Activated naive CD8-positive, alpha-beta T cell treated with anti-CD3 and anti-CD28 coated beads, Interleukin-2, amount 50 U/mL, for 24 hours (primary cell): Measurements from ENCODE around the gene GRB7.
"Not testable (repeated sequence)": the region's sequence is repeated elsewhere in the genome, so short reads cannot be mapped to it uniquely, and the experiment has no call there.

ENCODE experiments used
- ATAC-seq: fragments of 150-1000 bp; cut with Tn5 transposase; one replicate; pipeline ENCODE4 v1.10.0; 2021
- DNase-seq: peaks from one replicate; pipeline ENCODE4 v3.0.0; 2021
- H3K27ac Mint-ChIP-seq: one replicate; pipeline ENCODE4 v1.8.0; 2021; ENCODE audit warnings: mild to moderate bottlenecking, mixed read lengths
- H3K27me3 Mint-ChIP-seq: one replicate; pipeline ENCODE4 v1.8.0; 2021; ENCODE audit warnings: mixed read lengths
- H3K36me3 Mint-ChIP-seq: one replicate; pipeline ENCODE4 v1.8.0; 2021; ENCODE audit warnings: low read depth, mixed read lengths
- H3K4me1 Mint-ChIP-seq: one replicate; pipeline ENCODE4 v1.8.0; 2021; ENCODE audit warnings: mixed read lengths
- H3K4me3 Mint-ChIP-seq: one replicate; pipeline ENCODE4 v1.8.0; 2021; ENCODE audit warnings: mild to moderate bottlenecking, moderate library complexity, mixed read lengths
- H3K9me3 Mint-ChIP-seq: one replicate; pipeline ENCODE4 v1.8.0; 2021; ENCODE audit warnings: mixed read lengths

GRB7 gene

DNA sequence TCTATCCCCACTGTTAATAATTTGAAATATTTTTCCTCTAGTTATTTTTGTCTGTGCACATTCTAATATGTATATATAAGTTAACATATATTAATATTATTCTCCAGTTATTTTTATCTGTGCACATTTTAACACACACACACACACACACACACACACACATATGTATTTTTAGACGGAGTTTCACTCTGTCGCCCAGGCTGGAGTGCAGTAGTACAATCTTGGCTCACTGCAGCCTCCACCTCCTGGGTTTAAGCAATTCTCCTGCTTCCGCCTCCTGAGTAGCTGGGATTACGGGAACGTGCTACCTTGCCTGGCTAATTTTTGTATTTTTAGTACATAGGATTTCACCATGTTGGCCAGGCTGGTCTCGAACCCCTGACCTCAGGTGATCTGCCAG, 20.1 kb upstream of the GRB7 start:
- ATAC-seq (no peak), DNase-seq (no peak)
- H3K4me1 Mint-ChIP-seq, result no peaks in the 10 kb centered on the region
- H3K36me3 Mint-ChIP-seq, result no peaks in the 10 kb centered on the region
- H3K27ac Mint-ChIP-seq, result no peak overlapping the region
- H3K4me3 Mint-ChIP-seq, result no peak overlapping the region
- H3K27me3 Mint-ChIP-seq, result no peaks in the 10 kb centered on the region
- H3K9me3 Mint-ChIP-seq, result no peaks in the 10 kb centered on the region

DNA sequence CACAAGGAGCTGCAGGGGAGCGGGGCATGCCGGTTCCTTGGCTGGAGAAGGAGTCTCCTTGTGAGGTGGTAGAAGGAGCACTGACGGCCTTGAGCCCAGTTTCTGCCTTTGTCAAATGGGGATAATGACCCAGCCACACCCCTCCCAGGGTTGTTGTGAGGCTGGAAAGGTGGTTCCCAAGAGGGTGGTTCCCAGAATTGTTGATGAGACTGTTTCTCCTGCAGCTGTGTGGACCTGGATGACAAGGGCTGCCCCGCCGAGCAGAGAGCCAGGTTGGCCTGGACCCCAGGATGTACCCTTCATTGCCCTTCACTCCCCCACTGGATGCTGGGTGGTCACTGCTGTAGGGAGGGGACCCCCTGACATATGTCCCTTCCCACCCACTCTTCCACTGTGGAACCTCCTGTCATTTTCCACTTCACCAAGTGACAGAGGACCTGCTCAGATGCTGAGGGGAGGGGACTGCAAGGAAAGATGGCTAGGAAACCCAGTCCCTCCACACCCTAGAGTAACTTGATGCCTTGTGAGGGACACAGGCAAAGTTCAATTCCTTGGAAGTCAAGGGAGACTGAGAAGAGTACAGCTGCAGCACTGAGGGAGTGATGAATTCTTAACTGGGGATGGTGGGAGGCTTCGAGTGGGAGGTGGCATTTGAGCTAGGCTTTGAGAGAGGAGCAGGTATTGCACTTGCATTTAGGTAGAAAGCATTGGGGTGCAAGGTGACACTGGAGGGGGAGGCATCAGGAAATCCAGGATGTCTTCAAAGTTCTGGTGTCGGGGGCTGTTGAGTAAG, 18.0 kb upstream of the GRB7 start:
- Mint-ChIP-seq H3K27me3 (no peaks in the 10 kb centered on the region), H3K4me1 (no peaks in the 10 kb centered on the region), H3K36me3 (no peaks in the 10 kb centered on the region), H3K9me3 (no peaks in the 10 kb centered on the region), H3K27ac (no peak overlapping the region), H3K4me3 (no peak overlapping the region)
- ATAC-seq, result no peak
- DNase-seq, result no peak

DNA sequence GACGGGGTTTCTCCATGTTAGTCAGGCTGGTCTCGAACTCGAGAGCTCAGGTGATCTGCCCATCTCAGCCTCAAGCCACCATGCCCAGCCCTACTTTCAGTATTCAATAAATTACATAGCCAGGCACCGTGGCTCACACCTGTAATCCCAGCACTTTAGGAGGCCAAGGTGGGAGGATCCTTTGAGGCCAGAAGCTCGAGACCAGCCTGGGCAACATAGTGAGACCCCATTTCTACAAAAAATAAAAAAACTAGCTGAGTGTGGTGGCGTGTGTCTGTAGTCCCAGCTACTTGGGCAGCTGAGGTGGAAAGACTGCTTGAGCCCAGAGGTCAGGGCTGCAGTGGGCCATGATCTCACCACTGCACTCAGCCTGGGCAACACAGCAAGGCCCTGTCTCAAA, 15.6 kb upstream of the GRB7 start:
- Mint-ChIP-seq H3K27me3 (no peaks in the 10 kb centered on the region), H3K4me1 (no peaks in the 10 kb centered on the region)

DNA sequence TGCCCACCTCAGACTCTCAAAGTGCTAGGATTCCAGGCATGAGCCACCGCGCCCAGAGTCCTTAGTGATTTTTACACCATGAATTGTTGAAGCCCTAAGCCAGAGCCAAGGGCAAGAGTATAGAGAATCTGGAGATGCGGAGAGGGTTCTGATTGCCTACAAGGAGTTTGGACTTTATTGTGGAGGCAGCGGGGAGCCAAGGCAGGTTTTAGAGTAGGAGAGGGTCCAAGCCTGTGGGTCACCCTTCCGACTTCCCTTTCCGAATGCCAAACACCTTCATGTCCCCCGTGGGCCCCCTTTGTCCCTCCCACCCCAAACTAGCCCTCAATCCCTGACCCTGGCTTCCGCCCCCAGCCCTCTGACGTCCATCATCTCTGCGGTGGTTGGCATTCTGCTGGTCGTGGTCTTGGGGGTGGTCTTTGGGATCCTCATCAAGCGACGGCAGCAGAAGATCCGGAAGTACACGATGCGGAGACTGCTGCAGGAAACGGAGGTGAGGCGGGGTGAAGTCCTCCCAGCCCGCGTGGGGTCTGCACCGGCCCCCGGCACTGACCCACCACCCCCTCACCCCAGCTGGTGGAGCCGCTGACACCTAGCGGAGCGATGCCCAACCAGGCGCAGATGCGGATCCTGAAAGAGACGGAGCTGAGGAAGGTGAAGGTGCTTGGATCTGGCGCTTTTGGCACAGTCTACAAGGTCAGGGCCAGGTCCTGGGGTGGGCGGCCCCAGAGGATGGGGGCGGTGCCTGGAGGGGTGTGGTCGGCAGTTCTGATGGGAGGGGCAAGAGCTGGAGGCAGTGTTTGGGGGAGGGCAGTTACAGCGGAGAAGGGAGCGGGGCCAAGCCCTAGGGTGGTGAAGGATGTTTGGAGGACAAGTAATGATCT, 14.5 kb upstream of the GRB7 start:
- H3K27ac Mint-ChIP-seq, result no peak overlapping the region

More for the DNA sequence above, 15.6 kb upstream of the GRB7 start:
- H3K27ac Mint-ChIP-seq, result no peak overlapping the region
- peaks cover 2% of the 10 kb centered on the region for H3K36me3 Mint-ChIP-seq
- no peak overlapping the region for H3K4me3 Mint-ChIP-seq
- no peaks in the 10 kb centered on the region for H3K9me3 Mint-ChIP-seq
- DNase-seq (no peak), ATAC-seq (no peak)

DNA sequence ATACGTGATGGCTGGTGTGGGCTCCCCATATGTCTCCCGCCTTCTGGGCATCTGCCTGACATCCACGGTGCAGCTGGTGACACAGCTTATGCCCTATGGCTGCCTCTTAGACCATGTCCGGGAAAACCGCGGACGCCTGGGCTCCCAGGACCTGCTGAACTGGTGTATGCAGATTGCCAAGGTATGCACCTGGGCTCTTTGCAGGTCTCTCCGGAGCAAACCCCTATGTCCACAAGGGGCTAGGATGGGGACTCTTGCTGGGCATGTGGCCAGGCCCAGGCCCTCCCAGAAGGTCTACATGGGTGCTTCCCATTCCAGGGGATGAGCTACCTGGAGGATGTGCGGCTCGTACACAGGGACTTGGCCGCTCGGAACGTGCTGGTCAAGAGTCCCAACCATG, 13.0 kb upstream of the GRB7 start:
- DNase-seq, result no peak
- peaks cover 11% of the 10 kb centered on the region for H3K4me1 Mint-ChIP-seq
- ATAC-seq, result no peak
- no peak overlapping the region for H3K27ac Mint-ChIP-seq
- H3K9me3 Mint-ChIP-seq, result no peaks in the 10 kb centered on the region
- peaks cover 5% of the 10 kb centered on the region for H3K36me3 Mint-ChIP-seq
- H3K27me3 Mint-ChIP-seq, result no peaks in the 10 kb centered on the region
- no peak overlapping the region for H3K4me3 Mint-ChIP-seq

More for the DNA sequence above, 14.5 kb upstream of the GRB7 start:
- Mint-ChIP-seq H3K27me3 (no peaks in the 10 kb centered on the region), H3K4me1 (no peaks in the 10 kb centered on the region), H3K4me3 (no peak overlapping the region), H3K36me3 (peaks cover 2% of the 10 kb centered on the region), H3K9me3 (no peaks in the 10 kb centered on the region)
- peak; percentile 34 for DNase-seq
- ATAC-seq, result peak; percentile 63

DNA sequence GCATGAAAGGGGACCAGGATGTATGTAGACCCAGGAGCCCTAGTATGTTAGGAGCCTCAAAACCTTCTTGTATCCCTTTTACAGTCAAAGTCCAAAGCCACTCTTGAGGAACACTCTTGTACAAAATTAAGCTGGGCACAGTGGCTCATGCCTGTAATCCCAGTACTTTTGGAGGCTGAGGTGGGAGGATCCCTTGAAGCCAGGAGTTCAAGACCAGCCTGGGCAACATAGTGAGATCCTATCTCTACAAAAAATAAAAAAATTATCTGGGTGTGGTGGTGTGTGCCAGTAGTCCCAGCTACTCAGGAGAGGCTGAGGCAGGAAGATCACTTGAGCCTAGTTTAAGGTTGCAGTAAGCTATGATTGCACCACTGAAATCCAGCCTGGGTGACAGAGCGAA, 11.8 kb upstream of the GRB7 start:
- not testable (repeated sequence) for H3K9me3 Mint-ChIP-seq, H3K4me3 Mint-ChIP-seq, H3K27ac Mint-ChIP-seq, H3K27me3 Mint-ChIP-seq, ATAC-seq, H3K36me3 Mint-ChIP-seq, DNase-seq
- H3K4me1 Mint-ChIP-seq, result peaks cover 13% of the 10 kb centered on the region

DNA sequence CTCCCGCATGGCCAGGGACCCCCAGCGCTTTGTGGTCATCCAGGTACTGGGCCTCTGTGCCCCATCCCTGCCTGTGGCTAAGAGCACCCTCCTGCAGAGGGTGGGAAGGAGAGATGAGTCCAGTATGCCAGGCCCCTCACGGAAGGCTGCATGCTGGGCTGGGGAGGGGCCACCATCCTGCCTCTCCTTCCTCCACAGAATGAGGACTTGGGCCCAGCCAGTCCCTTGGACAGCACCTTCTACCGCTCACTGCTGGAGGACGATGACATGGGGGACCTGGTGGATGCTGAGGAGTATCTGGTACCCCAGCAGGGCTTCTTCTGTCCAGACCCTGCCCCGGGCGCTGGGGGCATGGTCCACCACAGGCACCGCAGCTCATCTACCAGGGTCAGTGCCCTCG, 11.1 kb upstream of the GRB7 start:
- Mint-ChIP-seq H3K27ac (no peak overlapping the region), H3K36me3 (peaks cover 5% of the 10 kb centered on the region), H3K27me3 (no peaks in the 10 kb centered on the region), H3K4me1 (peaks cover 13% of the 10 kb centered on the region), H3K9me3 (no peaks in the 10 kb centered on the region), H3K4me3 (no peak overlapping the region)
- ATAC-seq (no peak), DNase-seq (no peak)

DNA sequence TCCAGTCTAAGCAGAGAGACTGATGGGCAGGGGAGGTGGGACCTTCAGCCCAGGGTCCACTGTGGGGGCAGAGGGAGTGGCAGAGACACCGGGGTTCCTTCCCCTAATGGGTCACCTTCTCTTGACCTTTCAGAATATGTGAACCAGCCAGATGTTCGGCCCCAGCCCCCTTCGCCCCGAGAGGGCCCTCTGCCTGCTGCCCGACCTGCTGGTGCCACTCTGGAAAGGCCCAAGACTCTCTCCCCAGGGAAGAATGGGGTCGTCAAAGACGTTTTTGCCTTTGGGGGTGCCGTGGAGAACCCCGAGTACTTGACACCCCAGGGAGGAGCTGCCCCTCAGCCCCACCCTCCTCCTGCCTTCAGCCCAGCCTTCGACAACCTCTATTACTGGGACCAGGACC, 10.2 kb upstream of the GRB7 start:
- ATAC-seq, result no peak
- Mint-ChIP-seq H3K27me3 (no peaks in the 10 kb centered on the region), H3K4me3 (no peak overlapping the region), H3K27ac (no peak overlapping the region), H3K4me1 (peaks cover 13% of the 10 kb centered on the region), H3K9me3 (no peaks in the 10 kb centered on the region), H3K36me3 (peaks cover 5% of the 10 kb centered on the region)
- no peak for DNase-seq

DNA sequence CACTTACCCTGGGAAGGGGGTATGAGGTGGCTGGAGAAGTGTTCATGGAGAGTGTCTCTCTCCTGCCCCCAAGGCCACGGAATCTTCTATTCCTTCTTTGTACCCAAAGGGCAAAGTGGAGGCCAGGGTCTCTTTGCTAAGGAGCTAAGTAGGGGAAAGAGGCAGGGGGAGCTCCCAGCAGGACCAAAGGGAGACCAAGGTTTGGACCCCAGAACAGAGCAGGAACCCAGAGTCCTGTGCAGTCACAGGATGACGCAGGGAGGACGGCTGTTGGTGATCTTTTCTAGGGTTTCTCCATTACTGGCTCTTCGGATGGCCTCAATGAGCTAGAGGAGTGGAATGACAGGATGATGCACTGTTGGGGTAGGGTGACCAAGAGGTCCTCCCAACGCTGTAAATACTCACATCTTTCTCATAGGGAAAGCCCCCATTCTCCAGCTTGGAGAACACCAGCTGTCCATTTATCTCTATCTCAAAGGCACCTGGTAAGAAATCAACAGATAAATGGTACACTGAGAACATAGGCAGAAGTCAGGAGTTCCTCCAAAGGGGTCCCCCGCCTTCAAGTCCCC, 8.4 kb upstream of the GRB7 start:
- Mint-ChIP-seq H3K4me1 (peaks cover 13% of the 10 kb centered on the region), H3K36me3 (peaks cover 5% of the 10 kb centered on the region), H3K27me3 (no peaks in the 10 kb centered on the region), H3K4me3 (peak overlapping the region; percentile 91), H3K9me3 (no peaks in the 10 kb centered on the region), H3K27ac (peak overlapping the region; percentile 87)
- ATAC-seq, result no peak
- no peak for DNase-seq

DNA sequence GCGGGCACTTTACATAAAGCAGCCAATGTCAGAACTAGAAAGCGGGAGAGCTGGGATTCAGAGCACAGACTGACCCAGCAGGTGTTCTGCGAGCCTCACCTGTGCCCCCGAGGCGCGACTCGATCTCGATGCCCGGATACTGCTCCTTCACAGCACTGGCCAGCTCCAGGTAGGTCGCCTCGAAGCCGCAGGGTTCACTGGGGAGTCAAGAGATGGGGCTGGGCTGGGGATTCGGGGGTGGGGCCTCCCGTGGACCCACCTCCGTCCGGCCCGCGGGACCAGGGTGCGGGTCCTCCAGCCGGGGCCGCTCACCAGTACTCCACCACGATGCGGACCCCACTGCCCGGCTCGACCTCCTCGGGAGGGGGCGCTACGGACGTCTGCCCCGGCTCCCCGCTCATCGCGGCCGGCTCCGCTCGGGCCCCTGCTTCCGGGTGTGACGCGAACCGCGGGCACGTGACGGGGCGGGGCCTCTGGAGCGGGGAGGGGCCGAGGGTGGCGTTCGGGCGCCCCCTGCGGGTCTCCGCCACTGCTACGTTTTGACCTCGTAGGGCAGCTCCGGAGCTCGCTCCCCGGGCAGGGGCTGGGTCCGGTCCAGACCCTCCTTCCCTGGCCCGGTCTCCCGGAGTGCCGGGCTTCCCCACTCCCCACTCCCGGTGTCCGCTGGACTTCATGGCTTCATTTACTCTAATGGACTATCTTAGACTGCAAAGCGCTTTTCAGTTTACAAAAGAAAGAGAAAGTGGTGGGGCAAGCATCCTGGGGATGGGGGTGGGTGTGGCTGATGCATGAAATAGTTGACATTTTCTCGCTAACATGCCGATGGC, 7.4 kb upstream of the GRB7 start, which contains the start of gene MIEN1:
Gene MIEN1, minus strand, starts transcription at position 438 of the 827 bp plus-strand sequence. Its CDS starts 37 bp downstream, at position 401.
- DNase-seq (peak; percentile 98), ATAC-seq (peak; percentile 88)
- H3K4me3 Mint-ChIP-seq, result peak within 1 kb of the TSS; percentile 91
- peak within 1 kb of the TSS; percentile 87 for H3K27ac Mint-ChIP-seq
- no peaks in the 10 kb centered on the region for H3K9me3 Mint-ChIP-seq
- peaks cover 13% of the 10 kb centered on the region for H3K4me1 Mint-ChIP-seq
- H3K36me3 Mint-ChIP-seq, result peaks cover 5% of the 10 kb centered on the region
- H3K27me3 Mint-ChIP-seq, result no peaks in the 10 kb centered on the region

DNA sequence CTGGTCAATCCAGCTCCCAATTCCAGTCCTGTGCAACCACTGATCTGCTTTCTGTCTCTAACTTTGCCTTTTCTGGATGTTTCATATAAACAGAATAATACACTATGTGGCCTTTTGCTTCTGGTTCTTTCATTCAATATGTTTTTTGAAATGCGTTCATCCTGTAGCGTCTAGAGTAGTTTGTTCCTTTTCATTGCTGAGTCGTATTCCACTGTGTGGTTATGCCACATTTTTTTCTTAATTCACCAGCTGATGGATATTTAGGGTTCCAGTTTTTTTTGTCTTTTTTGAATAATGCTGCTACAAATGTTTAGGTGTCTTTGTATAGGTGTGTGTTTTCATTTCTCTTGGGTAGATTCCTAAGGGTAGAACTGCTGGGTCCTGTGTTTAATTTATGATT, 5.2 kb upstream of the GRB7 start:
- Mint-ChIP-seq H3K4me3 (no peak overlapping the region), H3K9me3 (no peaks in the 10 kb centered on the region), H3K27me3 (peaks cover under 1% of the 10 kb centered on the region), H3K36me3 (peaks cover 4% of the 10 kb centered on the region), H3K4me1 (peaks cover 14% of the 10 kb centered on the region), H3K27ac (peak overlapping the region; percentile 12)
- ATAC-seq (no peak), DNase-seq (no peak)

DNA sequence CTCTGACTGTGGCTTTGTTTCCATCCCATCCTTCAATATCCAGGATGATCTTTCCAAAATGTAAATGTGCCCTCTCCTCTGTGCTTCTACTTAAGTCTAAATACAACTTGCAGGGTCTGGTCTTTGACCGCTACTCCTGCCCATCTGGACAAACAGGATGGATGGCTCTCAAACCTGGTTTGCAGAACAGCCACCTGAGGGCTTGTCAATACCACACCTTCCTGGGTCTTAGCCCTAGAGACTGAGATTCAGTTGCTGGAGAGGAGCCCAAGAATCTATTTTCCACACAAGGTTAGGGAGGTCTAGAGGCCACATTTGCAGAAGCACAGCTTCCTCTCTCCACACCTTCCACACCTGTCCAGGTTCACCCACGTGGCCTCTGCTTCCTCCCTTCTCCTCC, 1.9 kb upstream of the GRB7 start:
- H3K4me3 Mint-ChIP-seq, result no peak overlapping the region
- no peak overlapping the region for H3K27ac Mint-ChIP-seq
- H3K27me3 Mint-ChIP-seq, result peaks cover 12% of the 10 kb centered on the region
- no peak for DNase-seq
- peaks cover 20% of the 10 kb centered on the region for H3K4me1 Mint-ChIP-seq
- no peaks in the 10 kb centered on the region for H3K36me3 Mint-ChIP-seq
- no peak for ATAC-seq
- H3K9me3 Mint-ChIP-seq, result no peaks in the 10 kb centered on the region

DNA sequence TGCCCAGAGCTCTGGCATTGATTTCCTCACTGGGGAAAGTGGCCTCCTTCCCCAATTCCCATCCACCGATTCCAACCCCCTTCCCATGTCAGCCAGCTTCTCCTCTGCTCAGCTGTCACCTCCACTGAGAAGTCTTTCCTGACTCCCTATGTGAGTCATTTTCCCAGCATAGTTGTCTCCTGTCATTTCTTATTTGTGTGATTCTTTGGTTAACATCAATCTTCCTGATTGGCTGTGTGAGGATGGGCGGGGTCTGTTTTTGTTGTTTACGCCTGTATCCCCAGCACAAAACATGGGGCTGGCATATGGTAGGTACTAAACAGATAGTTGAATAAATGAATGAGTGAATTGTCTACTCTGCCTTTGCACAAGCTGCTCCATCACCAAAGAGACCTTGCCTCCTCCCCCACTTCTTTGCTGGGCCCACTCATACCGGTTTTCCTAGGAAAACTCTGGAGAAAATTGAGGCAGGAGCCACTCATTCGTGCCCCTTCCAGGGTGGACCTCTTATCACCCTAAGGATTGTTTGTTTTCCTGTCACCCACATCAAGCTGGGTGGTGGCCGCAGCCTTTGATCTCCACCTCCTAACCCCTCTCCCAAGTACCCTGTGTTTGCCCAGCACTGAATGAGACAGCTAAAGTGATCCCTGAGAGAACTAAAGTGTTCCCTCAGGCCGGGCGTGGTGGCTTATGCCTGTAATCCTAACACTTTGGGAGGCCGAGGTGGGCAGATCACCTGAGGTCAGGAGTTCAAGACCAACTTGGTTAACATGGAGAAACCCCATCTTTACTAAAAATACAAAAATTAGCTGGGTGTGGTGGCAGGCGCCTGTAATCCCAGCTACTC, 1.2 kb upstream of the GRB7 start:
- DNase-seq, result no peak
- Mint-ChIP-seq H3K36me3 (no peaks in the 10 kb centered on the region), H3K4me3 (no peak overlapping the region), H3K27ac (no peak overlapping the region), H3K27me3 (peaks cover 12% of the 10 kb centered on the region), H3K9me3 (no peaks in the 10 kb centered on the region), H3K4me1 (peaks cover 21% of the 10 kb centered on the region)
- ATAC-seq, result no peak
